NOMO-1 (cell line): Measurements from ENCODE around the gene ANKRD45.
"Not testable (repeated sequence)": the region's sequence is repeated elsewhere in the genome, so short reads cannot be mapped to it uniquely, and the experiment has no call there.

Experiments
- DNase-seq, 2 experiments: peaks; one replicate each; lab custom pipeline; 2025; ENCODE audit not compliant: unreplicated experiment in 2 of 2; lab: John Stamatoyannopoulos, UW

The ANKRD45 gene

GRCh38 chr1:173646656-173647055 is 23.0 kb downstream of the ANKRD45 start:
- DNase-seq = no peak

- DNase-seq = not testable (repeated sequence)
Observed at GRCh38 chr1:173642450-173643139, 27.1 kb downstream of the ANKRD45 start.

- no peak for DNase-seq
Observed at GRCh38 chr1:173639102-173639501, 30.5 kb downstream of the ANKRD45 start.

- no peak for DNase-seq
Observed at GRCh38 chr1:173638043-173639021, 31.3 kb downstream of the ANKRD45 start.

- DNase-seq = not testable (repeated sequence)
Observed at GRCh38 chr1:173637236-173638042, 32.2 kb downstream of the ANKRD45 start.

GRCh38 chr1:173635116-173635515 is 34.5 kb downstream of the ANKRD45 start, which contains the start of gene TEX50:
Gene TEX50 (plus strand): TSS chr1:173635338. CDS start chr1:173635522, 184 bp downstream.
- DNase-seq = no peak

- DNase-seq = no peak
Observed at GRCh38 chr1:173628888-173629287, 40.8 kb downstream of the ANKRD45 start.

- no peak for DNase-seq
Observed at GRCh38 chr1:173627269-173627668, 42.4 kb downstream of the ANKRD45 start.

- DNase-seq = no peak
Observed at GRCh38 chr1:173616859-173617258, 52.8 kb downstream of the ANKRD45 start.

GRCh38 chr1:173613086-173613485 is 56.6 kb downstream of the ANKRD45 start:
- DNase-seq = not testable (repeated sequence)

GRCh38 chr1:173608503-173609216 is 61.0 kb downstream of the ANKRD45 start:
- DNase-seq = no peak

GRCh38 chr1:173603056-173603591 is 66.5 kb downstream of the ANKRD45 start, which contains the start of gene SLC9C2:
Gene SLC9C2 (minus strand): TSS chr1:173603072. CDS start chr1:173601776, 1,296 bp downstream.
- peak; percentile 70 to 75 for DNase-seq

- DNase-seq = peak; percentile 7 to 56
Observed at GRCh38 chr1:173601588-173601987, 68.1 kb downstream of the ANKRD45 start.

GRCh38 chr1:173596097-173596825 is 73.4 kb downstream of the ANKRD45 start:
- no peak for DNase-seq

GRCh38 chr1:173591138-173591537 is 78.5 kb downstream of the ANKRD45 start:
- not testable (repeated sequence) for DNase-seq

- DNase-seq = no peak
Observed at GRCh38 chr1:173590557-173590956, 79.1 kb downstream of the ANKRD45 start.

GRCh38 chr1:173581383-173582079 is 88.1 kb downstream of the ANKRD45 start:
- no peak for DNase-seq

- no peak for DNase-seq
Observed at GRCh38 chr1:173580658-173581057, 89.0 kb downstream of the ANKRD45 start.
